GM21619 (cell line): ENCODE results near the gene P3H3.
A peak's percentile ranks its signal among the peaks of the same experiment; 100 is the strongest.

Experiments used
- ATAC-seq: cut with Tn5 transposase; IDR thresholded peaks from one replicate; pipeline ENCODE4 v1.9.1; 2021; ENCODE audit not compliant: unreplicated experiment

P3H3 gene

DNA sequence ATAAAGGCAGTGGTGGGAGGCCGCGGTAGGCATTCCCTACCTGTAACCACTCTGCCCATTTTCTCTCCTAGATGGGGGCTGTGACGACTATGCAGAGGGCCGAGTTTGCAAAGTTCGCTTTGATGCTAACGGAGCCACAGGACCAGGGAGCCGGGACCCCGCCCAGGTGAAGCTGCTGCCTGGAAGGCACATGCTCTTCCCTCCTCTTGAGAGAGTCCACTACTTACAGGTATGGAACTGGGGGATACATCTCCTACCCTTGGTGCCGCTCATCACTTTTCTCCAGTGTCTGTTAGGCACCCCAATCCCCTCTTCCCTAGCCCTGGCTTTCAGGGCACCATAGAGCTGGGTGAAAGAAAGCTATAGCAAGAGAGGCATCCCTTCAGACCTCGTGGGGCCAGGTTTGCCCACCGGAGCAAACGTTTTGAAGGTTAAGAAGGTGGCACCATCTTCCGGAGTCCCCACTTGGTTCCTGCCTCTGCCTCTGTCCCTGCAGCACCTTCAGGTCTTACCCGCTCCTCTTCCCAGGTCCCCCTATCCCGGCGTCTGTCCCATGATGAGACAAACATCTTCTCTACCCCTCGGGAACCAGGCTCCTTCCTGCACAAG lies 2.0 kb upstream of the P3H3 start:
- no peak for ATAC-seq

DNA sequence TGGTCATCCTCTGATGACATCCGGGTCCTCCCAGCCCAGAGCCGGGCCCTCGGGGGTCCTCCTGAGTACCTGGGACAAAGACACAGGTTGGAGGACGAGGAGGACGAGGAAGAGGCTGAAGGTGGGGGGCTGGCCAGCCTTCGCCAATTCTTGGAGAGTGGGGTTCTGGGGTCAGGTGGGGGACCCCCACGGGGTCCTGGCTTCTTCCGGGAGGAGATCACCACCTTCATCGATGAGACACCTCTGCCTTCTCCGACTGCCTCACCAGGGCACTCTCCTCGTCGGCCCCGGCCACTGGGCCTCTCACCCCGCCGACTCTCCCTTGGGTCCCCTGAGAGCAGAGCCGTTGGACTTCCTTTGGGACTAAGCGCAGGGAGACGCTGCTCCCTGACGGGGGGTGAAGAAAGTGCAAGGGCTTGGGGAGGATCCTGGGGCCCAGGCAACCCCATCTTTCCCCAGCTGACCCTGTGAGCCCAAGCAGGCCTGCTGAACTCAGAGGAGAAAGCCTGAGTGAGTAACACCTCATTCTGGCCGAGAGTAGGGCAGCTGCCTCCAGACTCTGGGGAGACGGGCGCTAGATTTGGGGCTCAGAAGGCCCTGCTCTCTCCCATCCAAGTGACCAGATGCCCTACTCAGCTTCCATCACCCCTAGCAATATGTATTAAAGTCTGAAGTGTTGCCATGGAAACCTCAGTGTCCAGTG lies 1.3 kb upstream of the P3H3 start:
- no peak for ATAC-seq

DNA sequence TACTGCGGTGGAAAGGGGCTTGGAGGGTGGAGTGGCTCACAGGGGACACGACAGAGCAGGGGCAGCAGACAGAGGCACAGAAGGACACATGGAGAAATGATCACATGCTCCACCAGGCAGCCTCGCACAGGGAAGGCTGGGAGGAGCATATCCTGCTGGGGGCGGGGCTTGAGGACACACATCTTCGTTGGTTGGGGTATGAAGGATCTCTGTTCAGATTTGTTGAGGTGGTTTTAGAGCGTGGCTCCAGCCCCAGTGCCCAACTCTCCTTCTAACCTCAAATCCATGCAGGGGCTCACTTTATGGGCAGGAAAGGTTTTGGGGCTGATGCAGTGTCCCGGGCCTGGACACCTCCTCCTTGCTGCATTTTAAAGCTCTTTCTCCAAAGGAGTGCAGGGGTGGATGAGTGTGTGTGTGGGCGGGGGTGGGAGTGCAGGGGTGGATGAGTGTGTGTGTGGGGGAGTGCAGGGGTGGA lies 733 bp upstream of the P3H3 start:
- no peak for ATAC-seq

DNA sequence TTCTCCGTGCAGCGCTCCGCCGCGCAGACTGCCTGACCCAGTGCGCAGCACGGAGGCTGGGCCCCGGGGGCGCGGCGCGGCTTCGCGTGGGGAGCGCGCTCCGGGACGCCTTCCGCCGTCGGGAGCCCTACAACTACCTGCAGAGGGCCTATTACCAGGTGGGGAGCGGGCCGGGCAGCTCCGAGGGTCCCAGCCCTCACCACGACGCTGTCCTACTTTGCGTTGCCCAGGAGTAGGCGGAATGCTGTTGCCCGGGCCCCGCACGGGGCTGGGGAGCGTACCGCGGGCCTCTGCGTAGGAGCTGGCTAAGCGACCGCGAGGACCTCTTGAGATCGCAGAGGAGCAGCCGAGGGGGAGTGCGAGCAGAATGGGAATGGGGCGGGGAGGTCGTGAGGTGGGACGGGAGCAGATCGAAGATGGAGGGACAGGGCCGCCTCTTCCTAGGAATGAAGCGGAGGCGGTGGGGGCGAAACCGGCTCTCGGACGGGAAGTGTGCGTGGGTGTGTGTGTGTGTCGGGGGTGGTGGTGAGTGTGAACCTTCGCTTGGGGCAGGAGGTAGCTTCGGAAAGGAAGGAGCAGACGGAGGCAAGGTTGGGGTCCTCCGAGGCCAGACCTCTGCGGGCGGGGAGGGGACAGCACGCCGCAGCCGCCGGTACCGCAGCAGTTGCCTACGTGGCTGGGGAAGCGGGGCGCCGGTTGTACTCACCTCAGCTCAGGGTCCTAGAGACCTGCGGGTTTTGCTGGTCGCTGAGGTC lies 751 bp downstream of the P3H3 start:
- no peak for ATAC-seq

DNA sequence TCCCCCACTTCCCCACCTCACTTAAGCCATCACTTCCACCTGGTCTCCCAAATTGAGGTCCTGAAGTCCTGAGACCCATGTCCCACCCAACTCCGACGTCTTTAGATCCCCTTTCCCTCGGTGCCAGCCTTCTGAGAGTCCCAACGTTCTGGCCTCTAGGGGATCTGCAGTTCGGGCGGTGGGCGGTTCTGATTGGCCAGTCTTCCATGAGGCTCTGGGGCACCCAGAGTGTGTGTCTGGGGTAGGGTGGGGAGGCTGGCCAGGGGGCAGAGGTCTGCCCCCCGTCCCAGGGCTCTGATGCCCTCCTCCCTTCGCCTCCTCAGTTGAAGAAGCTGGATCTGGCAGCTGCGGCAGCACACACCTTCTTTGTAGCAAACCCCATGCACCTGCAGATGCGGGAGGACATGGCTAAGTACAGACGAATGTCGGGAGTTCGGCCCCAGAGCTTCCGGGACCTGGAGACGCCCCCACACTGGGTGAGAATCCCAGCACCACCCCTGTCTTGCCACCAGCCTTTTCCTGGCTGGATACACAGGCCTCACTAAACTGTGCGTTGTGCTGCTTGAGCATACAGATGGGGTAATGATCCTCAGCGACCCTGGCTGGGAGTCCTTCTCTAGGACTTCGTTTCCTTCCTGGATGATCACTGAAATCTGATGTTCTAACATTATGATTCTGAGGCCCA lies 1.5 kb downstream of the P3H3 start:
- ATAC-seq = no peak

DNA sequence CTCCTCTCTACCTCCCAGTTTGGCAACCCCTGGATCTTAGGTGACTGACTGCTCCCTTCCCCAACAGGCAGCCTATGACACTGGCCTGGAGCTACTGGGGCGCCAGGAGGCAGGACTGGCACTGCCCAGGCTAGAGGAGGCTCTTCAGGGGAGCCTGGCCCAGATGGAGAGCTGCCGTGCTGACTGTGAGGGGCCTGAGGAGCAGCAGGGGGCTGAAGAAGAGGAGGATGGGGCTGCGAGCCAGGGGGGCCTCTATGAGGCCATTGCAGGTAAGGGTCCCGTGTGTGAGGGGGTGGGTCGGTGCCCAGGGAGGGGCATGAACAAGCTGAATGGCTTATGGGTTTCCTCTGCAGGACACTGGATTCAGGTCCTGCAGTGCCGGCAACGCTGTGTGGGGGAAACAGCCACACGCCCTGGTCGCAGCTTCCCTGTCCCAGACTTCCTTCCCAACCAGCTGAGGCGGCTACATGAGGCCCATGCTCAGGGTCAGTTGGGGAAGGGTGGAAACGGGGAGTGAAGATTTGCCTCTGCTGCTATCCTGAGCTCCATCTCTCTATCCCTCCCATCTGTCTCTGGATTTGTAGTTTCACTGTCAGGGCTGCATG lies 2.2 kb downstream of the P3H3 start:
- ATAC-seq = no peak

DNA sequence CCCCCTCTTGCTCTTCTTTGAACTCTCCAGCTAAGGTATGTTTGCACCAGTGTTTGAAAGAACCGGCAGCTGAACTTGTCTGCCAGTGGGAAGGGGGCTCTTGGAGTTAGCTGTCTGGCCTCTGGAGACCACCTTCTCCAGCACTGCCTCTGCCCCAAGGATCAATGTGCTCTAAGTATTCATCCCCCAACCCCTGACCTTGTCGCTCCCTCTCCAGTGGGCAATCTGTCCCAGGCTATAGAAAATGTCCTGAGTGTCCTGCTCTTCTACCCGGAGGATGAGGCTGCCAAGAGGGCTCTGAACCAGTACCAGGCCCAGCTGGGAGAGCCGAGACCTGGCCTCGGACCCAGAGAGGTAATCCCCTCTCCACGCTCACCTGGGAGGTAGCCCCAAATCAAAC lies 2.8 kb downstream of the P3H3 start:
- ATAC-seq = no peak

DNA sequence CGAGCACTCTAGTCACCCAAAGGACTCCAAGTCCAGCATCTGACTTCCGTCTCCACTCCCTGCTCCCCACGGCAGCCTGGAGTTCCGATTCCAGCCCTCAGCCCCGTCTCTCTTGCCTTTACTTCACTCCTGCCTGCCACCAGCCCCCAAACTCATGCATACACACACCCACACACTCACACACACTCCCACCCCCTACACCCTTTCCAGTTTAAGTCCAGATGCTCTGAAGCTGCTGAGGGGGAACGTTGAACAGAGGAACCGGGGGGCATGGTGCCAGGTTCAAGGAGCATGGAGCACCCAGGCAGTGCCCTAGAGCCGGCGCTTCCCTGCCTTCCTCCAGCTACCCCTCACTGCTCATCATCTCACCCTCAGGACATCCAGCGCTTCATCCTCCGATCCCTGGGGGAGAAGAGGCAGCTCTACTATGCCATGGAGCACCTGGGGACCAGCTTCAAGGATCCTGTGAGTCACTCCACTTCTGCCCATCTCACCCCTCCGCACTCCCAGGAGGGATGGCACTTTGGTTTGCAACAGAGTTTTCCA lies 3.3 kb downstream of the P3H3 start:
- ATAC-seq = no peak

DNA sequence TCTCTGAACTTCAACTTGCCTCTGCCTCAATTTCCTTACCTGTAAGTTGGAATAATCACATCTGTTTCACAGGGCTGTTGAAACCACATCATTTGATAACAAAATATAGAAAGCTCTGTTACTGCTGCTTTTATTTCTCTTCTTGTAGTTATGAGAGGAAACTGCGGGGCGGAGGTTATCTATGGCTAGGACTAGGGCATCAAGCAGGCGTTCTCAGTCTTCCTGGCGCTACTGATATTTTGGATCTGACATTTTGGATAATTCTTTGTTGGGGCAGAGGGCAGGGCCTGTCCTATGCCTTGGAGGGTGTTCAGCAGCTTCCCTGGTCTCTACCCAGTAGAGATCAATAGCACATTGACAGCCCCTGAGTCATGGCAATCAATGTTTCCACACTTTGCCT lies 3.9 kb downstream of the P3H3 start:
- ATAC-seq = no peak

DNA sequence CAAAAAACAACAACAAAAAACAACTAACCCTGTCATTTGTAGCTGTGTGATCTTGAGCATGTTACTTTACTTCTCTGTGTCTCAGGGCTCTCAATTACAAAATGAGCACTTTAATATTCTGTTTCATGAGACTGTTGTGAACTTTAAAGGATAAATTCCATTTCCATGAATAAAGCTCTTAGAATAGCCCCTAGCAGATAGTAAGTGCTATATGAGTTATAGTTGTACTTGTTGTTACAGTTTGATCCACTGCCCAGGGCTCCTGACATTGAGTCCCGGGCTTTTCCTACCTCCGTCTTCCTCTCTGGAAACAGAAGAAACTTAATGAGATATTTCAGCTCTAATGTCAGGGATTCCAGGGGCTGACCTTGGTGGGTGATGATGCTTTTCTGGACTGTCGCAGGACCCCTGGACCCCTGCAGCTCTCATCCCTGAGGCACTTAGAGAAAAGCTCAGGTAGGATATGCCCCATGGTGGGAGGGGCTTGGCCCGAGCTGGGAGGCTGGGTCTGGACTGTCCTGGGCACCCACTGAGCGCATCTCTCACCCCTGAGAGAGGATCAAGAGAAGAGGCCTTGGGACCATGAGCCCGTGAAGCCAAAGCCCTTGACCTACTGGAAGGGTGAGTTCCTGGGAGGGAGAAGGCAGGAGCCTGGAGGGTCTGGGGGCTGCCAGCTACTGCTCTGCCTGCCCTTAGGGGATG lies 5.1 kb downstream of the P3H3 start:
- ATAC-seq = no peak

DNA sequence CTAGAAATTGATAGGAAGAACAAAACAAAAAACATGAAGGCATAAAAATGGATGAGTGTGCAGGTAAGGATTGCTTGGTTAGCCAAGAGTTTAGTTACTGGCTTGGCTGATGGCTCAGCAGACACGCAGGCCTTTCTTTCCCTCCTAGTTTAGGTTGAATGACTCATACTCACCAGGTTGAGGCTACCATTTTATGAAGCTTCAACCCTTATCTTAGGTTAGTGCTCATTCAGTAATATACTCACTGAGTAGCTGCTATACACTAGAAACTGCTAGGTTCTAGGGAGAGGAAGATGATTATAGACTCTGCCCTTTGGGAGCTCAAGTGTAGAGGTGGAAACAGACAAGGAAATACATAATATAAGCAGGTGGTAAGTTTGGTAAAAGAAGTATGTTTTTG lies 6.0 kb downstream of the P3H3 start:
- no peak for ATAC-seq

DNA sequence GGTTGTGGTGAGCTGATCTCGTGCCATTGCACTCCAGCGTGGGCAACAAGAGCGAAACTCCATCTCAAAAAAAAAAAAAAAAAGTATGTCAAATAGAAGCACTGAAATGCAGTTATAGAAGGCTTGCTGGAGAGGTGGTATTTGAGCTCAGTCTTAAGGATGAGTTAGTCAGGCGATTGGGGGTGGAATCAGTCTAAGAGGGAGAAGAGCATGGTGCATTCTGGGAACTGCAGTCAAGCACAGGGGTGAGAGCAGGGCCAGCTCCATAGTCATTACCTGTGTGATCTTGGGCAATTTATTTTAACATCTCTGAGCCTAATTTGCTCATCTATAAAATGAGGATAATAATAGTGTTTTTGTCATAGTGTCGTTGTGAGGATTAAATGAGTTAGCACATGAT lies 6.7 kb downstream of the P3H3 start:
- ATAC-seq = no peak

DNA sequence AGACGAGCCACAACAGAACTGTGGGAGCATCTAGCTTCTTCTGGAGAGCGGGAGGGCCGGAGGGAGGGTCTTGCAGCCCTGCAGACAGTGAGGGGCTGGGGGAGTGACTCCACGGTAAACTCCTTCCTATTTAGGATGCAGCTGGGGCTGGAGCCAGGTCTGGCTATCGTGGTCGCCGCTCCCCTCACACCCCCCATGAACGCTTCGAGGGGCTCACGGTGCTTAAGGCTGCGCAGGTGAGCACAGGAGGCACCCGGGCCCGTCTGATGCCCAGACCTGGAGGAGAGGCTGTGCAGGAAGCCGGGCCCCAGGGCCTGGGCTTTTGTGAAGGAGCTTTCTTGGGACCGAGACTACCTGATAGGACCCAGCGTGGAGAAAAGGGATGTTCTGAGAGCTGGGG lies 8.6 kb downstream of the P3H3 start:
- no peak for ATAC-seq

DNA sequence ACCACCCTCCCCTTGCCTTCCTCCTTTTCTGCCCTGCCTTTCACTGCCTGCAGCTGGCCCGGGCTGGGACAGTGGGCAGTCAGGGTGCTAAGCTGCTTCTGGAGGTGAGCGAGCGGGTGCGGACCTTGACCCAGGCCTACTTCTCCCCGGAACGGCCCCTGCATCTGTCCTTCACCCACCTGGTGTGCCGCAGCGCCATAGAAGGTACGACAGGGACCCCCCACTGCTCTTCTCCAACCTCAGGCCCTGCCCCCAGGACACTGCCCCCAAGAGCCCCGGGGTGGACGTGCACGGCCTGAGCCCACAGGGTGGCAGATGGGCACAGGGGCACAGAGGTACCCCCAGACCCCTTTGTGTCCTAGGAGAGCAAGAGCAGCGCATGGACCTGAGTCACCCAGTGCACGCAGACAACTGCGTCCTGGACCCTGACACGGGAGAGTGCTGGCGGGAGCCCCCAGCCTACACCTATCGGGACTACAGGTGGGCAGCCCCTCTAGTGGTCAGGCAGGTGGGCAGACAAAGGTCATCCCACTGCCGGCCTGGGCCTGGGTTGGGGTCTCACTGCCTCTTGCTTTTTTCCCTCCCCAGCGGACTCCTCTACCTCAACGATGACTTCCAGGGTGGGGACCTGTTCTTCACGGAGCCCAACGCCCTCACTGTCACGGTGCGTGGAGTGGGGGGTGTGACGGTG lies 9.3 kb downstream of the P3H3 start:
- ATAC-seq = no peak

DNA sequence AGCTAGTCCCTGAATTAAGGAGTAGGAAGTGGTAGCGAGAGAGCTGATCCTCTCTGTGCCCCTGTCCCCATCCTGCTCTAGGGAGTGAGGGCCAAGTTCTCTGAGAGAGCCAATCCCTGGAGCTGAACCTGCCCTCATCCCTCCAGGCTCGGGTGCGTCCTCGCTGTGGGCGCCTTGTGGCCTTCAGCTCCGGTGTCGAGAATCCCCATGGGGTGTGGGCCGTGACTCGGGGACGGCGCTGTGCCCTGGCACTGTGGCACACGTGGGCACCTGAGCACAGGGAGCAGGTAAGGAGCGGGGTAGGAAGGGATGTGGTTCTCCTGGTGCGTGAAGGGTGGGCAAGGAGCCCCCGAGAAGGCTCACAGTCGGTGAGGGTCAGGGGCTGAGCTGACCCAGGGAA lies 10.6 kb downstream of the P3H3 start:
- no peak for ATAC-seq

DNA sequence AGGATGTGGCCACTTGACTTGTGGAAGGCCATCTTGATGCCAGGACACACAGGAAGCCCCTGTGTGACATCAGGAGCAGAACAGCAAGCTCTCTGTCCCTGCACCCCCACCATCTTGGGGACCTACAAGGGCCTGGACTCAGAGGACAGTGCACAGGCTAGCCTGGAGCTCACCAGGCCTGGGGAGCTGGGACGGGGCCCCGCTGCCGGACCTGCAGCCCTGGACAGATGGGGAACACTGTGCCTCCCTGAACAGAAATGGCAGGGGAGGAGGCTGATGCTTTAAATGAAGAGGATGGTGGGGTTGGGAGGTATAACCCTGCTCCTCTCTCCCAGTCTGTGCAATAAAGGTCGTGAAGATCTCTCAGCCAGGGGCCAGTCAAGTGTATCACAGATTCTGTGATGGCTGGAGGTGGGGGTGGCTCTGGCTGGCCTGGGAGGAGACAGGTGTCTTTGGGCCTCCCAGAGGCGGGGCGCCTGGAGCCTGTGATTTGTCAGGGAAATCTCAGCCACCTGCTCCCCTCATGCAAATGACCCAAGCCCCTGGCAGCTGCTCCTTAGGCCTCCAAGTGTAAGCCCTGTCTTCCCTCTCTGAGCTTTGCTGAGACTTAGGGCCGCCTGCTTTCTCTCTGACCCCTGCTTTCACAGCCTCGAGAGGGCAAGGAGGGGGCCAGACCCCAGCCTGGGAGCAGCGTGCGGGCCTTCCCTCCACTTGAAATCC lies 11.4 kb downstream of the P3H3 start:
- ATAC-seq = peak; percentile 73

DNA sequence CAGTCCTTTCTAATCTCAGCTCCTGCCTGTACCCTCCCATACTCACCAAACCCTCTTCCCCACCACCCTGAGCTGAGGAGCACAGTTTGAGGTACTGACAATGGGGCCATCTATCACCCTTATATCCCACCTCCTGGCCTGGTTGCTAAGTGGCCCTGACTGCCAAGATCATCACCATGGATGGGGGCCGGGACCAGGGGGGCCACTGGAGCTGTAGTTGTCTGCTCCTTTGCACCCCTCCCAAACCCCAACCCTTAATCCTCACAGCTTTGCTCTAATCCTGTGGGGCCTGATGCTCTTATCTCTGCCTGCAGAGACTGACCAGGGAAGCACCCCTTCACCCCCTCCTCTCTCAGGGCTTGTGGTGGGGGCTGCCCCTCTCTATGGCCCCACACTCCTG lies 12.1 kb downstream of the P3H3 start:
- no peak for ATAC-seq

DNA sequence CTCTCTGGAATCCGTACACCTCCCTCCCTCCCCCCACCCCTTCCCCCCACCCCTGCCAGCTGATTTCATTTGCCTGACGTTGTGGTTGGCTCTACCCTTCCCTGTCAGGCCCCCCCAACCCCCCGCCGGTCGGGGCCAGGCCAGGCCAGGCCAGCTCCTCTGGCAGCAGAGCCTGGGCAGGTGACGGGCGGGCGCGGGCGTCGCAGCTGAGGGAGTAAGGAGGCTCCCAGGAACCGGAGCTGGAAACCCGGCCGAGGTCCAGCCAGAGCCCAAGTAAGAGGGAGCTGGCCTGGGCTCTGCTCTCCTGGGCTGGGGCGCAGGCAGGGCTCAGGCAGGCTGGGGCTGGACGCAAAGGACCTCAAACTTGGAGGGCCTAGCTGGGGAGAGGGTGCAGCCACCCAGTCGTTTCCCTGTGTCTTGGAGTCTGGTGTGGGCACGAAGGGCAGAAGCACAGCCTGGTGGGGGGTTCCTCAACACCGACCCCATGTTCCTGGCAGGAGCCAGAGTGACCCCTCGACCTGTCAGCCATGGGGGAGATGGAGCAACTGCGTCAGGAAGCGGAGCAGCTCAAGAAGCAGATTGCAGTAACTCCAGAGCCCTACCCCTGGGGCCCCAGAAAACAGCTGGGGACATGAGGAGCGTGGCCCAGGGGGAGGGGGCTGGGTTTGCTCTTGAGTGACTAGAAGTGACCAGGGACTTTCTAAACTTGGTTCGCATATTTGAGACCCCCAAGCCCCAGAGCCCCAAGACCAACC lies 12.7 kb downstream of the P3H3 start, which contains the start of gene GNB3:
TSS of gene GNB3 (plus strand) at position 165 of the 755 bp plus-strand sequence. CDS start at position 528, 363 bp downstream.
- ATAC-seq = no peak
